CD4-positive, alpha-beta T cell treated with Interferon alpha-2 for 1 hour (primary cell): ENCODE measurements around the gene PARP8.

Experiments
- DNase-seq, 2 donors: peaks; one replicate each; pipeline ENCODE4 v3.0.0-alpha.2; 2020 to 2022

Gene PARP8

DNA sequence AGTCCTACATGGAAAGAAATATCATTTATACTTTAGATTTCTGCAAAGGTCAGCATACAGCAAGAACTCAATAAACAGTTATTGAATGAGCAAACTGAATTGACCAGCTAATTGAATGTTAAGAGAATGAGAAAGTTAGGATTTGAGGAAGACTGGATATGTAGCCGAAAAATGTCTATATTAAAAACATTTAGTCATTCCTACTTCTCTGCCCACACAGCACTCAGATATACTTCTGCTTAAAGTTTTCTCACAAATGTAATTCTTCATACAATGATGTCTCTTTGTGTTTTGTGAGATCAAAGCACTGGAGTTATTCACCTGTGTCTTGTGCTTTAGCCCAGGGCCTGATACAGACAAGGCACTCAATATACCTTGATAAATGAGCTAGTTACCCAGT, 188.6 kb downstream of the PARP8 start:
- no peak for DNase-seq

DNA sequence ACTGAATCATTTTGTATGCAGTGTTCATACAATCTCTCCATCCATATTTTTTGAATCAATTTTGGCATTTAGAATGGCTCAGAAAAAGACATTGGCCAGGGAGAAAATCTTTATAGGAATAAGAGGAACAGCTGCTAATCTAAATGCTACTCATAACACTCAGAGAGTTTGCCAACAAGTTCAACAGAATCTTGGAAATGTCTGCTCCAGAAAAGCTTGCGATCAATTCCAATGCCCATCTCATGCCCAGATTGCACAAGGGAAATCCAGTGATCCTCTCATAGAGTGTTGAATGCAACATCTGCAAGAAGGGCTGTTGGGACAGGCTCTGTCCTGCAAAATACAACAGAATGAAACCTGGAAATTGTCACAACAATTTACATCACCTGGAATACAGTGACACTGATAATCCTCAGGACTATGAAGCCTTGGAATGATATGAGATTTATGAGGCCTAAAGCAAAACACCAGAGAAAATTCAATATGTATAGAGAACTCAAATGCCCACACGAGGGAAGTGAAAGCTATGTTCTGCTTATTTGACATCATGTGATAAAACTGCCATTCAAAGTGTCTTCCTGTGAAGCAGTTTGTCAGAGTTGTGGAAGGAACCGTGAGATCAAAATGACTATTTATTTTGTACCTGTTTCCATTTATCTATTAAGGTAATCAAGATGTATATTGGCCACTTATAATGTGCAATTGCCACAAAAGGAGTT, 190.1 kb downstream of the PARP8 start:
- no peak for DNase-seq

DNA sequence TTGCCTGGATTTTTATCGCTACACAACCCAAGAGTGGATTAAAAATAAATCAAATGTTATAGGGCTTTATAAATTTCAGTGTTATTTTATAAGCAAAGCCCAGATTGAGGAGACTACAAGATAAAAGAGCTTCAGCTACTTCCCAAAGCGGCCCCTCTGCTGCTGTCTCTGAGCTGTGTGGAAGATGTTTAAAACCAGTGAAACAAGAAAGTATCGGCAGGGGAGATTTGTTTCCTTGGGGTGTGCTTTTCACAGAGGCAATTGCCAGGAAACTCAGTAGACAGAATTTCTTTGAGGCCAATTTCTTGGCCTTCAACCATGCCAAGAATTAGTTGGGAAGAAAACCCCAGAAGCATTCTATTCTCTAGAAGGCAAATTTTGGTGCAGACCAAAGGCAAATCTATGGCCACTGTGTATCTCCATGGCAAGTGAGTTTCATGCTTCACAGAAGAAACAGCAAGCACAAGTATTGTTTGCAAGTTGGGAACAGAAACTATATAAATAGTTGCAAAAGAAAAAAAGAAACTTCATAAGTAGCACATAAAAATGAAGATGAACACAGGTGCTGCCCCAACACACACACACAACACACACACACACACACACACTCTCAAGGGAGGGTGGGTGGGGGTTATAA, 197.2 kb downstream of the PARP8 start:
- no peak for DNase-seq

DNA sequence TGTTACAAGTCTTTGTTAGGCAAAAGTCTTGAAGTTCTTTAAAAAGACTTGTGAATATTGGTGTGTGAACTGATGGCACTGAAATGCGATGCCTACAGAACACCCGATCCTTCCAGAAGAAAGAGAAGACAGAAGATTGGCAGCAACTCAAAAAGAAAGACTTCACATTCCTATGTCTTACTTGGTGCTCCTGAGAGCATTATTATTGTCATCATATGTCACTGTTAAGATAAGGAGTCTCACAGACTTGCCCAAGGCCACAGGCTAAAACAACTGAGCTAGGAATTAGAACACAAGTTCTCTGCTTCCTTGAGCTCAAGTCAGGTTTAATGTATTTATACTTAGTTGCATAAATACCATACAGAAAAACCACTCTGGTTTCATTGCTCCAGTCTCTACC, 198.0 kb downstream of the PARP8 start:
- no peak for DNase-seq

DNA sequence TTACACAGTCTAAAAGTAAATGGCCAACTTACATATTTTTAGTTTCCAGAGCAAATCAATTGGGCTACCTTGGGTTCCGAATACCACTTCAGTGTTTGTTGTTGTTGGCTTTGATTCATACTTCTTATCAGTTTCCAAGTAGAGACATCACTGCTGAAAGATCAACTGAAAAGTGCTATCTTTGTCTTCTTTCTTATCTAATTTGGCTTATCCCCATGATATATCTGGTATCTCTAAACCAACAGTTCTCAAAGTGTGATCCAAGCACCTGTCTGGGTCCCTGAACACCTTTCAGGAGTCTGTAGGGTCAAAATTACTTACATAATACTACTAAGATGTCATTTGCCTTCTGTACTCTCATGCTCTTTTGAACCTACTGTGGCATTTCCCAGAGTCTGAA, 200.0 kb downstream of the PARP8 start:
- no peak for DNase-seq

DNA sequence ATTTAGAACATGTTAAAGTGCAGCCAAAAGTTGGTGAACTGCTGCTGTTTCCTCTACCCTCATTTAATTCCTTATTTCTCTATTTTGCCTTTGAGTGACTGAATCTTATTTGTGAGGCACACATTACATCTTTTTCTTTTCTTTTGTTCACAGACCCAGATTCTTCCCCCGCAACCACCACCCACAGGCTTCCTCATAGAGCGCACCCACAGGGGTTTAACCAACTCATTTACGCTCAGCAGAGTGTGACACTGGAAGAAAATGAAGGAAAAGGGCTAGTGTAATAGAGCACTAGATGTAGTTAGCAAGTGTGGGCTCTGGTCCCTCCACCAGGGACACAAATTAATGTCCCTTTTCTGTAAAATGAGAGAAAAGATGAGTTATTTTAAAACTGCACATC, 200.7 kb downstream of the PARP8 start:
- no peak for DNase-seq

DNA sequence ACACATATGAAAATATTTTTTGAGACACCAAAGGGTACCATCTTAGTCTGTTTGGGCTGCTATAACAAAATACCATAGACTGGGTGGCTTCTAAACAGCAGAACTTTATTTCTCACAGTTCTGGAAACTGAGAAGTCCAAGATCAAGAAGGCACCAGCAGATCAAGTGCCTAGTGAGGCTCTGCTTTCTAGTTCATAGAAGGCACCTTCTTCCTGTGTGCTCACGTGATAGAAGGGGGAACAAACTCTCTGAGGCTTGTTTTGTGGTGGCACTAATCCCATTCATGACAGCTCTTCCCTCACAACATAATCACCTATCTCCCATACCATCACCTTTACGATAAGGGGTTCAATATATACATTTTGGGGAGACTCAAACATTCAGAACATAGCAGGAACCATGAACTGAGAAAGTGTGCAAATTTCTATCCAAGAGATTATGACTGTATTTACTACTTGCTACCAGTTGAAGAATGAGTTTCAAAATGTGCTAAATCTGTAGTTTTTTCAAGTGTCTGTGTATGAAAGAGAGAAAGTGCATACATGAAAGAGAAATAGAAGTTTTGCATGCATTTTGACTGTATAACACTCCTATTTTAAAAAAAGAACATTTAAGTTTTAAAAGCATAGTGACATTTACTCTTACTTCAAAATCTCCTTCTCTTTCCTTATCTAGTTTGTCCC, 207.3 kb downstream of the PARP8 start:
- DNase-seq: no peak

DNA sequence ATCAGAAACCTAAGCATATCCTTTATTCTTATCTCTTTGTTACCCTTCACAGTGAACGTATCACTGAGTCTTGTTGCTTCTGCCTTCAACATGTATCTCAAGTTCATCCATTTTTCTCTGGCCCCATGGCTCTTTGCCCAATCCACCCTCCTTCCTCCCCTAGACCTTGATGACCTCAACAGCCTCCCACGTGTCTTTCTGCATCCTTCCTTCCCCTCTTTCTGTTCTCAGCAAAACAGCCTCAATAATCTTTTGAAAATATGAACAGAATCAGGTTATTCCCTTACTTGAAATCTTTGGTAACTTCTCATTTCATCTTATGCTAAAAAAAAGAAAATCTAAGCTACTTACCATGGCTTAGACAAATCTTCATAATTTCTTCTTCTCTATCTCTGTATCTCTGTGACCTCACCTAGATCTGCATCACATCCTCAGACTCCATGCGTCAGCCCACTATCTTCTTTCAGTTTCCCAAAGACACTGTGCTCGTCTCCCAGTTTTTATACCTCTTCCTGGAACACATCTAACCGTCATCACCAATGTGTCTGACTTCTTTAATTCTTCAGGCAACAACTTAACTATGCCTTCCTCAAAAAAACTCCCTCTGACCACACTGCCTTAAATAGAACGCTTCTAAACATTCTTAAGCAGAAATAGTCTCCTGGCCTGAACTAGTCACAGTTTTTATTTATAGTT, 208.0 kb downstream of the PARP8 start:
- DNase-seq: peak in 1 of 2 donors; percentile 14

DNA sequence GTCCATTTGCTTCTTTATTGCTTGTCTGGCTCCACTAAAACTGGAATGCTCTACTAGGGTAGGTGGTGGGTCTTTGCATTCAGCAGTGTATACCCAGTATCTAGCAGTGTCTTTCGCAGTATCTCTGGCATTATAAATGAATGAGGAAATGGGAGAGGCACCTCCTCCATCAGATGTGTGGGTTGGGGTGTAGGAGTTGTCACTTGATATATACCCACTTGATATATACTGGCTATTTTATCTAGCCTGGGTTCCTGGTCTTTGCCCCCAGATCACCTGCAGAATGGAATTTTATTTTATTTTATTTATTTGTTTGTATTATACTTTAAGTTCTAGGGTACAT, 208.5 kb downstream of the PARP8 start:
- no peak for DNase-seq

DNA sequence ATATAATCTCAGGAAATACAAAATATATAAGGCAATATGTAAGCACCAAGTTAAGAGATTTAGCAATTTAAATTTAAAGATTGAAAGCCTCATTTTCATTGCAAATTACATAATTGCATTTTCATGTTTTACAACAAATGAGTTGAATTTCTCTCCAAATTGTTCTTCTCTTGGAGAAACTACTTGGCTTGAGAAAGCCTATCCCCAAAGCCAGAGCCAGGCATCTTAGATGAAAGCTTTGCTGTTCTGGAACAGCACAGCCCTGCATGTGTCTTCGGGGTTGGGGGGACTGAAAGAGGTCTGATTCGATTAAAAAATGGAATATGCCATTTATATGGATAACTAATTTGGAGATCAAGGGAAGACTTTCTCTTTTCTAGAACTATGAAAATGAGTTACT, 212.0 kb downstream of the PARP8 start:
- no peak for DNase-seq

DNA sequence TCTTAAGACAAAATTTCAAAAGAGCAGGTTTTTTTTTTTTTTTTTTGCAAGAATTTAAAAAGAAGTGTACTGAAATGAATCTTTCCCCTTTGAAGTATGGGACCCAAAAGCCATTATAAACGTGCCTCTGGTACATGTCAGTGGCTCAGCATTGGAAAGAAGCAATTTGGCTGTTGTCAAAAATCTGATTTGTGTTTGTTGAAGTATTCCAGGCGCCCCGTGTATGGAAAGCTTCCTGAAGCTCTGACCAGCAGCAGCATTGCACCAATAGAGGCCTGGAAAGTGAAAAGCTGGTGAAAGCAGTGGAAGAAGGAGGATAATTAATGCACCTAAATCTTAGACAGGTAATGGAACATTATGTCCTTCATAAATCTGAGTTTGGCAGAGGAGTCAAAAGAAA, 215.0 kb downstream of the PARP8 start:
- no peak for DNase-seq

DNA sequence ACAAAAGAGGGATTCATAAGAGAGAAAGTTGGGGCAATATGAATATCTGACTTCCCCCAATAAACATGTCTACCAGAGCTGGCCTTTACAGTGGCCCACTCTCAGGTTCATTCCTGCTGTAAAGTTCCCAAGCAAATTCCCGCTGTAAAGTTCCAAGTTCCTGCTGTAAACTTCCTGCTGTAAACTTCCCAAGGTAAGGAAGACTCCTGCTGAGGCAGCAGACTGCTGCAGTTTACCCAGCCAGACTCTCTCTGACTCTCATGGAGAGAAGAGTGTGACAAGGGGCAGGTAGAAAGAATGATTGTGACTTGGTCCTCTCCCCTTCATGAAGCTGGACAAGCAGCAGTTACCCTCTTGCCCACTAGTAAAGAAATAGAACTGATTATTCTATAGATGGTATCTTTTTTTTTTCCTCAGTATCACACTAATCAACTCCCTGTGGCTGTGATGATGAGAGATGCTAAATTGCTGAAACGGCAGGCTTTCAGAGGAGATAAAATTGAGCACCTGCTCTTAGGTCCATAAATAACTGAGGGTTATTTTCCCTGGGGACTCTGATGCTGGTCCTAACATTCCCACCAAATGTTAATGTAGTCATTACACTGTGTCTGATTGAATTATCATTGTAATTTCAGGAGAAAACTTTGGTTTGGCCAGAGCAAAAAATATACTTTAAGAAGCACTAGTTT, 220.4 kb downstream of the PARP8 start:
- DNase-seq: no peak

DNA sequence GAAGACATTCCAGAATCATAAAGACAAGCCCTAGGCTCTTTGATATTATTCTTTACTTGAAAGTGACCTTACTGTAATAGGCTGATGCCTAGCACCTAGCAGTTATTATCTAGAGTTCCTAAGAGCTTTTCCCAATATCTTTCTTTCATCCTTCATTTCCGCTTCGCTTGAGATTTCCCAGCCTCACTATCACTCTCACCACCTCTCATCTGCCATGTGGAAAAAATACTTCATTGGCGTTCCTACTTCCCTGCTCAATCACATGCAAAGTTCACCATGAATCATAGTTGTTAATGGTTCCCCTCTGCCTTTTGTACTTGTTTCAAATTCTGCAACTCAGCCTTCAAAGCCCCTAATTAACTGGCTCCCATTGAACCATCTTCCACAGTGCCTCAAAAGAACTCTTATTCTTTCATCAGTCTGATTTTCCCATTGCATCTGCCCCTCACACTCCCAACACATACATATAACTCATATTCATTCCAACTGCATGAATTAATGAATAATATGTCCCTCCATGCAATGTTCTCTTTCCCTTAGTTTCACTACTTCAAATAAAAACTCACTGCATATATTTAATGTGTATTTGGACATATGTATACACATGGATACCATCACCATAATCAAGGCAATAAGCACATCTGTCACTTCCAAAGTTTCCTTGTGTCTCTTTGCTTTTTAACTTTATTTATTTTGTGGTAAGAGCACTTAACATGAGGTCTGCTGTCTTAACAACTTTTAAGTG, 221.6 kb downstream of the PARP8 start:
- no peak for DNase-seq

DNA sequence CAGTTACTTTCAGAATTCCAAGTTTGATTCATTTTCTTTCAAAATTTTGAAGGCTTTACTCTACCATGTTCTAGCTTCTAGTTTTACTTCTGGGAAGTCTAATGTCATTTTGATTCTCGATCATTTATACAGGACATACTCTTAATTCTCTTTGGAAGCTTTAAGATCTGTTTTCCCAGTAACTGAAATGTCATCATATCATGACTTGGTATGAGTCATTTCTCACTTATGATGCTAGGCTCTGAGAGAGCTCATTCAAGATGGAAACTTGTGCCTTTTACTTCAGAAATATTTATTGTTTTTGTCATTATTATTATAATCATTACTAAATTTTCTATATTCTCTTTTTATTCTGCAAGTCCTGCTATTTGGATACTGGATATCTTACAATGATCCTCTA, 222.3 kb downstream of the PARP8 start:
- no peak for DNase-seq

DNA sequence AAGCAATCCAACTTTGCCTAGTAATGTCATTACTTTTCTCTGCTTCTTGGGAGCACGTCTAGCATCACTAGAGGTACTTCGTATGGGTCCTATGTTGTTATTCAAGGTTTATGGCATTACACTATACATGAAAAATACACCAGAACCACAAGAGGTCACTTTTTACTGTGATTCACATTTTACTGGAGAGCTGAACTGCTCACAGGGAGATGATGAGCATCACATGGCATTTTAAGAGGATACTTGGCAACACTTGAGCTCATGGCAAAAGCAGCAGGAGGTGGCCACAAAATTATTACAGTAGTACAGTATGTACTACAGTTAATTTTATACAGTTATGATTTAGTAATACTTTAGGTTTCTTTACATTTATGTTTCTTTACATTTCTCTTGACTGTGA, 223.4 kb downstream of the PARP8 start:
- DNase-seq: no peak
